HG02970 (cell line): ENCODE data around the gene SEC63.

Experiments used
- ATAC-seq: cut with Tn5 transposase; IDR thresholded peaks from one replicate; pipeline ENCODE4 v1.9.1; 2021; ENCODE audit warnings: mild to moderate bottlenecking, moderate library complexity, moderate number of reproducible peaks; ENCODE audit not compliant: unreplicated experiment, low FRiP score

Gene SEC63

DNA sequence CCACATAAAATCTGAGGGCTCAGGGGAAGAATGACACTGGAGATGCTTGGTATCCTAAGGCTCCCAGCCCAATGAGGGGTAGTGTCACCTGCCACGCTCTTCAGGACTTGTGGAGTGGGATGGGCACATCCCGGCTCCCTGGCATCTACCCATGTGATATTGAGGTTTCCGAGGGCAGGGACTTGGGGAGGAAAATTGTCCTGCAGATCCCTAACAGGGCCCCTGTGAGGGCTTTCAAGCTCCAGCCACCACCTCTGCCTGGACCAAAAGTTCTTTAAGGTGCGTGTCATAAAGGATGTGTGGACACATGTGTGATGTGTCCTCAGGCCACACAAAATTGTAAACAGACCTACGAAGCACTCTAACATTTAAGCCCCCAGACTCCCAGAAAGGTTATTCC is 136.4 kb downstream of the SEC63 start:
- no peak for ATAC-seq

DNA sequence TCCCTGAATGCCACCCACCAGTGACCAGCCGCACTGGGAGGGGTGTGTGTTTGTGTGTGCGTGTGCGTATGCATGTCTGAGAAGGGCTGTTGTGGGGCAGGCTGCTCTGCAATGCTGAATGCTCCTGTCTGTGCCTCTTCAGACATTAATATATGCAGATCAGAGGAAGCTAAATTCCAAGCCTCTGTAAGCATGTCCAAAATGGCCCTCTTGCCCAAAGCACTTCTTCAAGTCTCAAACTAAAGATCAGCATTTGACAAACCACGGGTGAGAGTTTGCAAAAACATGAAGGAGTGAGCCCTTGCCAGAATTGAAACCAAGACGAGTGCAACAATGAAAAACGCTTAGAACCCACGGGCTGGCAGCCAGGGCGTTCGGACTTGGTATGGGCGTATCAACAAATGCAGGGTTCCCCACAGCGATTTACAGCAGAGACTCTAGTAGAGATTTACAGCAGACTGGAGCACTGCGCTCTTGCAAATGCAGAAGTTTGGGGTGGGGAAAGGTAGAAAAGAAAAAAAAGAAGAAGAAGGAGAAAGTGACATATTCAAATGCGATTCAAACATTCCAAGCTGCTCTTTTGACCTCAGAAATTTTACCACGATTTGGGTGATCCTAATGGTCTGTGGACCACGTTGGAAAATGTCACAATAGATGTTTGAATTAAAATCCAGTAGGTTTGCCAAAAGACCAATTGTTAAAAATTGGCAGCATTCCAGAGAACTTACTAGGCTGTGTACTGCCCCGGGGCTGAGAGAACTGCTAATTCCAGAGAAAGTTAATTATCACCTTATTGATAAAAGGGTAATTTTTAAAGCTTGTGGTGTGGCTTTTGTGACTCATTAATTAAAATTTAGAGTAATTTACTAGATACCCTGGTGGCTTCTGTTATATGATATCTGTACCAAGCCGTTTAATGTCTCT is 137.4 kb downstream of the SEC63 start:
- ATAC-seq: no peak

DNA sequence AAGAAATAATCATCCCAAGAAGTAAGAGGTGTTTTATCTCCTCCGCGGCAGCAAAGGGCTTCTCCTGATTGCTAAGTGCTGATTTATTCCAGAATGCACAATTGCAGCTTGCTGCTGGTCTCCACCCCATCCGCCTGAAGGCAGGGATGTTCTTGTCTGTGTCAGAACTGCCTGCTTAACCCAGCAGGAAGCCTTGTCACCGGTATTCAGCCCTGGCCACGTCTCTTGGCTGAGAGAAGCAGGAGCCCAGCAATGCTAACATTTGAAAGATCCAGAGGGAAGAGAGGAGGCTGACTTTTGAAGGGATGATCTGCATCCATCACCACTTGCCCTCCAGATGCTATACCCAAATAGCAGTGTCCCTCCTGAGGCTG is 138.1 kb downstream of the SEC63 start:
- ATAC-seq: no peak

DNA sequence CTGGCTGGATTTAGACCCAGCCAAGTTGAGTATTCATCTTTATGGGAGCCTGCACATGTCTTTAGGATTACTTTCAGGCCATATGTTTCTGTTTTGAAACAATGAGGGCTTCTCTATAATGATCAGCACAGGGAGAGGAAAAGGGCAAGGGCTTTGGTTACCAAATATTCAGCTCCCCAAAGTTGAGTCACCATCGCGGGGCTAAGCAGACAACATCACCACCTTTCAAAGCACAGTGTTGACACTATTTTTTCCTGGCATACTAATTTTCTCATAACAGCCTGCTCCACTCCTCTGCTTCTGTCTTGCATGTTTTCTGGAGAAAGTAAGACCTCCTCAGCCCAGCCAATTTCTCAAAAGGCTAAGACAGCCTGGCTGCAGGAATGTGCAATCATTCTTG is 138.8 kb downstream of the SEC63 start:
- ATAC-seq: no peak

DNA sequence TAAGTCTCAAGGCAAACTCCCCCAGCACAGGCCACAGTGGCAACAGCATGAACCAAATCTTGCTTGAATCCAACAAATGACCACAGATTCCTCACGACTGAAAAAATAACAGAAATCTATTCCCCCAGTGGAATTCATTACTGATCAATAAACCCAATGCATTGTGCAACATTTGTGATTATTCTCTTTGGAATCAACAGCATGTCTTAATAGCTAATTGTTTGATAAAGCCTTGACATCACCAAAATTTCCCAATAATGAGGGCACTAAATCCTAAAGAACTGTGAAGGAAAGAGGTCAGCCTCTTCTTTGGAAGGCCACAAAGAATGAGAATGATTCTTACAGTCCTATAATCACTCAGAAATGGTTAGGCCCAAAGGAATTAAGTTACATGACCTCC is 139.7 kb downstream of the SEC63 start:
- ATAC-seq: no peak

DNA sequence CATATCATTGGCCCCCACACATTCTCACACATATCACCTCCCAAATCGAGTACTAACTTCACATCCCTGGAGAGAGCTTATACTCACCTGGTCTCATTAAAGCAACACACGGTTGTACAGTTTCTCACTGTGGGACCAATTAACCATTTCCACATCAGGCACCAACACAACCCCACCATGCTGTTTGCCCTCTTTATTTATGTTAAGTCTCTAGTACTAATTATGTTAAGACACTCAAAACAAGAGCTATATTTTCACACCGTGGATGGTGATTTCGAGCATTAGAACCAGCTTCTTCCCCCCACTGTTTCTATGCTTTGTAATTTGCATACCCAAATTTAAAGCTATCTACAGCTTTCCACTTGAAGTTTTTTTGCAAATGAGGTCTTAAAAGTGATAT is 140.2 kb downstream of the SEC63 start:
- ATAC-seq: no peak
